Hepatocyte (in vitro differentiated cells): ENCODE measurements around the gene DNAJC5G.

Source experiments
- EZH2 ChIP-seq: fragments of 200-600 bp; sonication (generic); IDR thresholded peaks from 2 replicates; pipeline ENCODE4 v1.6.1; 2016; ENCODE audit warnings: antibody characterized with exemption, mild to moderate bottlenecking, borderline replicate concordance
- EZH2phosphoT487 ChIP-seq: fragments of 200-600 bp; sonication (generic); IDR thresholded peaks from one replicate; pipeline ENCODE4 v1.6.1; 2018; ENCODE audit warnings: antibody characterized with exemption, mild to moderate bottlenecking, low read depth, moderate library complexity; ENCODE audit not compliant: unreplicated experiment, severe bottlenecking
- TF ChIP-seq, protein P1 (sequence below): fragments of 200-600 bp; sonication (generic); IDR thresholded peaks from 2 replicates; pipeline ENCODE4 v1.5.1; 2016; ENCODE audit warnings: antibody characterized with exemption, mild to moderate bottlenecking; ENCODE audit not compliant: poor library complexity

DNA sequence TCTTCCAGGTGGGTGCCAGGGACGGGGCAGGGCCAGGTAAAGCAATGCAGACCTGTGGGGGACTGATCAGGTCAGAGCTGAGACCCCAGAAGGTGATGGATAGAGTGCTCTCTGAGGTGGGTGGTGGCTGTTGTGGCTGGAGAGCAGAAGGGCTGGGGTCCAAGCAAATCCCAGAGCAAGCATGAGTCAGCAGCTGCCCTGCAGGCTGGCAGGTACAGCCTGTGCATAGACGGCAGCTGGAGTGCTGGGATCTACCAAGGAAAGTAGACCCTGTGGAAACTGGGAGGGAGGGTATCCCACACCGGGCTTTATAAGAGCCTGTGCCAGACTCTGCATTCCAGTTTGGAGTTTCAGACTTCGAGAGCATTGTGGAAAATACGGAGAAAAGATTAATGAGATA lies 7.7 kb downstream of the DNAJC5G start:
- TF ChIP-seq EZH2phosphoT487 = no peak
- TF ChIP-seq, protein P1, sequence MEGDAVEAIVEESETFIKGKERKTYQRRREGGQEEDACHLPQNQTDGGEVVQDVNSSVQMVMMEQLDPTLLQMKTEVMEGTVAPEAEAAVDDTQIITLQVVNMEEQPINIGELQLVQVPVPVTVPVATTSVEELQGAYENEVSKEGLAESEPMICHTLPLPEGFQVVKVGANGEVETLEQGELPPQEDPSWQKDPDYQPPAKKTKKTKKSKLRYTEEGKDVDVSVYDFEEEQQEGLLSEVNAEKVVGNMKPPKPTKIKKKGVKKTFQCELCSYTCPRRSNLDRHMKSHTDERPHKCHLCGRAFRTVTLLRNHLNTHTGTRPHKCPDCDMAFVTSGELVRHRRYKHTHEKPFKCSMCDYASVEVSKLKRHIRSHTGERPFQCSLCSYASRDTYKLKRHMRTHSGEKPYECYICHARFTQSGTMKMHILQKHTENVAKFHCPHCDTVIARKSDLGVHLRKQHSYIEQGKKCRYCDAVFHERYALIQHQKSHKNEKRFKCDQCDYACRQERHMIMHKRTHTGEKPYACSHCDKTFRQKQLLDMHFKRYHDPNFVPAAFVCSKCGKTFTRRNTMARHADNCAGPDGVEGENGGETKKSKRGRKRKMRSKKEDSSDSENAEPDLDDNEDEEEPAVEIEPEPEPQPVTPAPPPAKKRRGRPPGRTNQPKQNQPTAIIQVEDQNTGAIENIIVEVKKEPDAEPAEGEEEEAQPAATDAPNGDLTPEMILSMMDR = no peak
- TF ChIP-seq EZH2 = no peak
